ENCODE data around the gene PXN. TPM values are rescaled to one million over a fixed set of nuclear protein-coding genes. Genes with fewer than 3 reads are reported as not detected.
A peak's percentile ranks its signal among the peaks of the same experiment; 100 is the strongest.

Gene PXN
- total and polyA plus RNA-seq, 2 of the 13 experiments (the other 11 are each of a cell fraction or from before 2014, with no cell fraction given): 13.6 to 14.2 TPM

DNA sequence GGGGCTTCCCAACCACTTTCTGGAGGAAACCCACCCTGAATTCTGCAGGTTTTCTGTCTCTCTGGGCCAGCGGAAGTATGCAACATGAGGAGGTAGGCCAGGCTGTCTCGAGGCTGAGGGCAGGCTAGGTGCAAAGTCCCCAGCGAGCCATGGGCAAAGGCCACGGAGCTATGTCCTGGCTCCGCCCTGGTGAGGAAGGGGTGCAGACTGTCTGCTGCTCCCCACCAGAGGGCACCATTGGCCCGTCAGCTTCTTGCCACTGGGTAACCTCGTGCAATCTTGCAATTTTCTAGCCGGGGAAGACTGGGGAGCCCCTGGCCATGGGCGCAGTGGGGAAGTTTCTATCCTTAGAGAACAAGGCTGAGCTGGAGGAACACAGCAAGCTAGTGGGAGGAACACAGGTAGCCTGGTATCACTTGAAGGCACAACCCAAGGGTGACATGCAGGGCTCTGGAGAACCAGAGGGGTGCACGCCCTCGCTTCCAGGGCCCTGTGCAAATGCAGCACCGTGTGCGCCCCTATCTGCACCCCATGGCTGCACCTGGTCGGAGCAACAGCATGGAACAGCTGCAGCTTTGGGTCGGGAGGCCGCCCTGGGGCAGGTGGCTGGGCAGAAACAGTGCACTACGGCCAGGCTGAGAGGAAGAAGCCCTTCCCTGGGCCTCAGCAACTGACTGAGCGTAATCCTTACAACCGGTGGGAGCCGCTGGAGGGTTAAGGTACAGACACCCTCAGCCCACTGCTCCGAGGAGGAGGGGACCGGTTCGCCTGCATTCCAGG lies 37.0 kb downstream of the PXN start (continued):
- peak; percentile 64; the same call in 1 of the 2 replicates for TF ChIP-seq FOXK1 (CRISPR knock-in tag; IDR thresholded peaks at IDR 0.05; ENCODE audit: borderline replicate concordance, low read depth)
- TF ChIP-seq ZNF746 (CRISPR knock-in tag; IDR thresholded peaks at IDR 0.05): no peak; the same call in 1 of the 2 replicates
- TF ChIP-seq PTBP1 (IDR thresholded peaks at IDR 0.05; ENCODE audit: low read depth, low read length, poor library complexity, severe bottlenecking): no peak
- no peak for TF ChIP-seq NFE2L1 (CRISPR knock-in tag; IDR thresholded peaks at IDR 0.05; ENCODE audit: borderline replicate concordance)
- TF ChIP-seq NBN (conservative IDR thresholded peaks at IDR 0.05): no peak
- TF ChIP-seq RAD51 (IDR thresholded peaks at IDR 0.05; ENCODE audit: borderline replicate concordance): no peak
- TF ChIP-seq, protein P1, sequence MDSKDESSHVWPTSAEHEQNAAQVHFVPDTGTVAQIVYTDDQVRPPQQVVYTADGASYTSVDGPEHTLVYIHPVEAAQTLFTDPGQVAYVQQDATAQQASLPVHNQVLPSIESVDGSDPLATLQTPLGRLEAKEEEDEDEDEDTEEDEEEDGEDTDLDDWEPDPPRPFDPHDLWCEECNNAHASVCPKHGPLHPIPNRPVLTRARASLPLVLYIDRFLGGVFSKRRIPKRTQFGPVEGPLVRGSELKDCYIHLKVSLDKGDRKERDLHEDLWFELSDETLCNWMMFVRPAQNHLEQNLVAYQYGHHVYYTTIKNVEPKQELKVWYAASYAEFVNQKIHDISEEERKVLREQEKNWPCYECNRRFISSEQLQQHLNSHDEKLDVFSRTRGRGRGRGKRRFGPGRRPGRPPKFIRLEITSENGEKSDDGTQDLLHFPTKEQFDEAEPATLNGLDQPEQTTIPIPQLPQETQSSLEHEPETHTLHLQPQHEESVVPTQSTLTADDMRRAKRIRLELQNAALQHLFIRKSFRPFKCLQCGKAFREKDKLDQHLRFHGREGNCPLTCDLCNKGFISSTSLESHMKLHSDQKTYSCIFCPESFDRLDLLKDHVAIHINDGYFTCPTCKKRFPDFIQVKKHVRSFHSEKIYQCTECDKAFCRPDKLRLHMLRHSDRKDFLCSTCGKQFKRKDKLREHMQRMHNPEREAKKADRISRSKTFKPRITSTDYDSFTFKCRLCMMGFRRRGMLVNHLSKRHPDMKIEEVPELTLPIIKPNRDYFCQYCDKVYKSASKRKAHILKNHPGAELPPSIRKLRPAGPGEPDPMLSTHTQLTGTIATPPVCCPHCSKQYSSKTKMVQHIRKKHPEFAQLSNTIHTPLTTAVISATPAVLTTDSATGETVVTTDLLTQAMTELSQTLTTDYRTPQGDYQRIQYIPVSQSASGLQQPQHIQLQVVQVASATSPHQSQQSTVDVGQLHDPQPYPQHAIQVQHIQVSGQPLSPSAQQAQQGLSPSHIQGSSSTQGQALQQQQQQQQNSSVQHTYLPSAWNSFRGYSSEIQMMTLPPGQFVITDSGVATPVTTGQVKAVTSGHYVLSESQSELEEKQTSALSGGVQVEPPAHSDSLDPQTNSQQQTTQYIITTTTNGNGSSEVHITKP (CRISPR knock-in tag; IDR thresholded peaks at IDR 0.05; ENCODE audit: low read depth): peak; percentile 79
- peak; percentile 84 for TF ChIP-seq FOXO1 (CRISPR knock-in tag; IDR thresholded peaks at IDR 0.05)
- TF ChIP-seq ZNF292 (CRISPR knock-in tag; IDR thresholded peaks at IDR 0.05; ENCODE audit: borderline replicate concordance, low read depth): no peak
- TF ChIP-seq ARNT (IDR thresholded peaks at IDR 0.05): no peak
- no peak for TF ChIP-seq POLR2AphosphoS2 (IDR thresholded peaks at IDR 0.05; ENCODE audit: low read depth, low read length)
- no peak for TF ChIP-seq SCMH1 (CRISPR knock-in tag; IDR thresholded peaks at IDR 0.05; ENCODE audit: borderline replicate concordance)
- TF ChIP-seq, protein P2, sequence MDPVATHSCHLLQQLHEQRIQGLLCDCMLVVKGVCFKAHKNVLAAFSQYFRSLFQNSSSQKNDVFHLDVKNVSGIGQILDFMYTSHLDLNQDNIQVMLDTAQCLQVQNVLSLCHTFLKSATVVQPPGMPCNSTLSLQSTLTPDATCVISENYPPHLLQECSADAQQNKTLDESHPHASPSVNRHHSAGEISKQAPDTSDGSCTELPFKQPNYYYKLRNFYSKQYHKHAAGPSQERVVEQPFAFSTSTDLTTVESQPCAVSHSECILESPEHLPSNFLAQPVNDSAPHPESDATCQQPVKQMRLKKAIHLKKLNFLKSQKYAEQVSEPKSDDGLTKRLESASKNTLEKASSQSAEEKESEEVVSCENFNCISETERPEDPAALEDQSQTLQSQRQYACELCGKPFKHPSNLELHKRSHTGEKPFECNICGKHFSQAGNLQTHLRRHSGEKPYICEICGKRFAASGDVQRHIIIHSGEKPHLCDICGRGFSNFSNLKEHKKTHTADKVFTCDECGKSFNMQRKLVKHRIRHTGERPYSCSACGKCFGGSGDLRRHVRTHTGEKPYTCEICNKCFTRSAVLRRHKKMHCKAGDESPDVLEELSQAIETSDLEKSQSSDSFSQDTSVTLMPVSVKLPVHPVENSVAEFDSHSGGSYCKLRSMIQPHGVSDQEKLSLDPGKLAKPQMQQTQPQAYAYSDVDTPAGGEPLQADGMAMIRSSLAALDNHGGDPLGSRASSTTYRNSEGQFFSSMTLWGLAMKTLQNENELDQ (CRISPR knock-in tag; IDR thresholded peaks at IDR 0.05; ENCODE audit: borderline replicate concordance): no peak
- no peak for TF ChIP-seq IRF1 (CRISPR knock-in tag; IDR thresholded peaks at IDR 0.05; ENCODE audit: low read depth)
- TF ChIP-seq ZNF564 (CRISPR knock-in tag; IDR thresholded peaks at IDR 0.05): no peak; the same call in 1 of the 2 replicates
- no peak for TF ChIP-seq PCBP1 (IDR thresholded peaks at IDR 0.05; ENCODE audit: borderline replicate concordance, low read depth, low read length)
- peak; percentile 97 for TF ChIP-seq ZNF414 (CRISPR knock-in tag; IDR thresholded peaks at IDR 0.05)
- no peak for TF ChIP-seq ADNP (CRISPR knock-in tag; IDR thresholded peaks at IDR 0.05)
- no peak for TF ChIP-seq EHMT2 (IDR thresholded peaks at IDR 0.05; ENCODE audit: borderline replicate concordance, low read depth, low read length)
- peak; percentile 93 for TF ChIP-seq MTA1 (CRISPR knock-in tag; IDR thresholded peaks at IDR 0.05; ENCODE audit: borderline replicate concordance)
- TF ChIP-seq, protein P3, sequence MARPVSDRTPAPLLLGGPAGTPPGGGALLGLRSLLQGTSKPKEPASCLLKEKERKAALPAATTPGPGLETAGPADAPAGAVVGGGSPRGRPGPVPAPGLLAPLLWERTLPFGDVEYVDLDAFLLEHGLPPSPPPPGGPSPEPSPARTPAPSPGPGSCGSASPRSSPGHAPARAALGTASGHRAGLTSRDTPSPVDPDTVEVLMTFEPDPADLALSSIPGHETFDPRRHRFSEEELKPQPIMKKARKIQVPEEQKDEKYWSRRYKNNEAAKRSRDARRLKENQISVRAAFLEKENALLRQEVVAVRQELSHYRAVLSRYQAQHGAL (CRISPR knock-in tag; IDR thresholded peaks at IDR 0.05; ENCODE audit: not compliant biosample characterization): no peak

Measured in HepG2 (cell line).